Mucosa of descending colon (tissue), 3 donors: ENCODE data around the gene TGFBR3L. TPM values are rescaled to one million over a fixed set of nuclear protein-coding genes. Genes with fewer than 3 reads are reported as not detected.
"Not testable (repeated sequence)": the region's sequence is repeated elsewhere in the genome, so short reads cannot be mapped to it uniquely, and the experiment has no call there.

Experiments used
- ATAC-seq: fragments of 200-7000 bp; cut with Tn5 transposase; one replicate; pipeline ENCODE4 v1.9.1; 2020; ENCODE audit warnings: mild to moderate bottlenecking, moderate library complexity
- DNase-seq, 3 donors: peaks; one replicate each; pipeline ENCODE4 v3.0.0-alpha.2; 2020
- H3K36me3 ChIP-seq: fragments of 200-600 bp; one replicate; pipeline ENCODE4 v1.8.0; 2021; ENCODE audit warnings: low read depth, mild to moderate bottlenecking
- H3K4me1 ChIP-seq: fragments of 200-600 bp; one replicate; pipeline ENCODE4 v1.8.0; 2021; ENCODE audit warnings: low read depth, mild to moderate bottlenecking
- H3K4me3 ChIP-seq: fragments of 200-600 bp; one replicate; pipeline ENCODE4 v1.8.0; 2021; ENCODE audit warnings: mild to moderate bottlenecking
- H3K9me3 ChIP-seq: fragments of 200-600 bp; one replicate; pipeline ENCODE4 v1.8.0; 2021; ENCODE audit warnings: mild to moderate bottlenecking
- intact Hi-C, 2 donors: fragments of 100-400 bp; cut with DNase I in 1 of 2; cut with micrococcal nuclease in 1 of 2; formaldehyde crosslinking; loops; one replicate each; pipeline versions ENCODE4 v1.11.0 to v1.11.1; 2022; cut with DNase I, micrococcal nuclease
- total RNA-seq, 3 donors: library from RNA; stranded (reverse); fragmentation: NEBNext Ultra II Directional in 2 of 3; extraction: Animal tissue kit (Norgen Biotek cat#: 25700) in 2 of 3; gene quantifications; one replicate each; pipeline versions ENCODE4 v1.2.1 to v1.2.4, GENCODE V29; 2021 to 2023
- TF ChIP-seq, protein P1 (sequence below): fragments of 200-600 bp; IDR thresholded peaks from one replicate; pipeline ENCODE4 v1.8.0; 2022; ENCODE audit warnings: antibody characterized with exemption, mild to moderate bottlenecking
- donor health status: DM: no; HTN: no; CAD: no; lungs with moderate emphysema.
- donor health status: DM: no; HTN: no; CAD: no.
- donor health status: DM: no; HTN: yes; CAD: no.

Gene TGFBR3L
- total RNA-seq, 3 donors from 2014 or later, result 0.79 TPM; not detected in 2

DNA sequence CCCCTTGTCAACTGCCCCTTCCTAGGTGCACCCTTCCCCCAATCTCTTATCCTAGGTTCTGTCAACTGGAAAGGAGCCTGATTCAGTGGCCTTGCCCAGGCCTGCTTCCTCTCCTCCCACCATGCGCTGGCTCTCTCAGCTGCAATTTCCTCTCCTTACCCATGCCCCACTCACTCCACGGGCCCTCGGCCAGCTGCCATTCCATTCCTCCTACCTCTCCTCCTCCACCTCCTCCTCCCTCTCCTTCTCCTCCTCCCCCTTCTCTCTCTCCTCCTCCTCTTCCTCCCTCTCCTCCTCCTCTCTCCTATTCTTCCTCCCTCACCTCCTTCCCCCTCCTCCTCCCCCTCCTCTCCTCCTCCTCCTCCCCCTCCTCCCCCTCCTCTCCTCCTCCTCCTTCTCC lies 38.4 kb downstream of the TGFBR3L start:
- Histone ChIP-seq H3K36me3 (no peaks in the 10 kb centered on the region), H3K9me3 (no peaks in the 10 kb centered on the region), H3K4me3 (no peak overlapping the region), H3K4me1 (no peaks in the 10 kb centered on the region)
- DNase-seq (peak in 1 of 3 donors; percentile 11), ATAC-seq (no peak)
- TF ChIP-seq, protein P1, sequence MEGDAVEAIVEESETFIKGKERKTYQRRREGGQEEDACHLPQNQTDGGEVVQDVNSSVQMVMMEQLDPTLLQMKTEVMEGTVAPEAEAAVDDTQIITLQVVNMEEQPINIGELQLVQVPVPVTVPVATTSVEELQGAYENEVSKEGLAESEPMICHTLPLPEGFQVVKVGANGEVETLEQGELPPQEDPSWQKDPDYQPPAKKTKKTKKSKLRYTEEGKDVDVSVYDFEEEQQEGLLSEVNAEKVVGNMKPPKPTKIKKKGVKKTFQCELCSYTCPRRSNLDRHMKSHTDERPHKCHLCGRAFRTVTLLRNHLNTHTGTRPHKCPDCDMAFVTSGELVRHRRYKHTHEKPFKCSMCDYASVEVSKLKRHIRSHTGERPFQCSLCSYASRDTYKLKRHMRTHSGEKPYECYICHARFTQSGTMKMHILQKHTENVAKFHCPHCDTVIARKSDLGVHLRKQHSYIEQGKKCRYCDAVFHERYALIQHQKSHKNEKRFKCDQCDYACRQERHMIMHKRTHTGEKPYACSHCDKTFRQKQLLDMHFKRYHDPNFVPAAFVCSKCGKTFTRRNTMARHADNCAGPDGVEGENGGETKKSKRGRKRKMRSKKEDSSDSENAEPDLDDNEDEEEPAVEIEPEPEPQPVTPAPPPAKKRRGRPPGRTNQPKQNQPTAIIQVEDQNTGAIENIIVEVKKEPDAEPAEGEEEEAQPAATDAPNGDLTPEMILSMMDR, result no peak
- intact Hi-C loops, result no loop called here

DNA sequence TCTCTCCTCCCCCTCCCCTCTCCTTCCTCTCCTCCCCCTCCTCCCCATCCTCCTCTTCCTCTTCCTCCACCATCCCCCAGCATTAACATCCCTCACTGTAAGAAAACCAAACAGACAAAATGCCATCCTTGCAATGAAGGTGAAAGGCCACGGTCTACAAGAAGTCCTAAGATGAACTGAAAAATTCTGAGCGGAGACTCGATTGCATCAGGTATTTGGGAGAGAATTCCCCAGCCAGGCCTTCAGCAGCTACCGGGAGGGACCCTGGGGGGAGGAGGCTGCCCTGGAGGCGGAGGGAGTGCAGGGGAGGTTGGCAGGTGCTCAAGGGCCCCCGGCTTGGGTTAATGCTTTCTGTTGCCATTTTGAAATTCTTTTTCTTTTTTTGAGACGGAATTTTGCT lies 38.9 kb downstream of the TGFBR3L start:
- Histone ChIP-seq H3K4me3 (no peak overlapping the region), H3K4me1 (no peaks in the 10 kb centered on the region), H3K36me3 (no peaks in the 10 kb centered on the region), H3K9me3 (no peaks in the 10 kb centered on the region)
- peak in 1 of 3 donors; percentile 22 for DNase-seq
- TF ChIP-seq, protein P1, result no peak
- intact Hi-C loops, result no loop called here
- no peak for ATAC-seq

DNA sequence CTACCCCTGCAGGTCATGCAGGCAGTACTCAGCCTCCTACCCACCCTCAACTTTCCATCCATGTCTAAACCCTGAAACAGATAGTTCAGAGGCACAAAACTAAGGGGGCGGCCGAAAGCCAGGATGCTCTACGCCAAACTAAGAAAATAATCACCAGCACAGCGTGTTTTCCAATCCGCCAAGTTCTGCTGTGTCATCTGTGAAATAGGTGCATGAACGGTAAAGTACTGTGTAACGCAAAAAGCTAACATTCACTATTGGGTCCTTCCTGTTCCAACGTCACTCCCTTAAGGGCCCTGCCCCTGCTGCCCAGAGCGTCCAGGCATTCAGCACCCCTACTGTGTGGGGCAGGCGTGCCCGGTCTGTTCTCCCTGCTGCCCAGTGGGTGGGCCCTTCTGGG lies 41.1 kb downstream of the TGFBR3L start:
- Histone ChIP-seq H3K36me3 (no peaks in the 10 kb centered on the region), H3K9me3 (no peaks in the 10 kb centered on the region), H3K4me1 (no peaks in the 10 kb centered on the region), H3K4me3 (no peak overlapping the region)
- TF ChIP-seq, protein P1, result no peak
- DNase-seq (no peak), ATAC-seq (no peak)
- intact Hi-C loops, result no loop called here

DNA sequence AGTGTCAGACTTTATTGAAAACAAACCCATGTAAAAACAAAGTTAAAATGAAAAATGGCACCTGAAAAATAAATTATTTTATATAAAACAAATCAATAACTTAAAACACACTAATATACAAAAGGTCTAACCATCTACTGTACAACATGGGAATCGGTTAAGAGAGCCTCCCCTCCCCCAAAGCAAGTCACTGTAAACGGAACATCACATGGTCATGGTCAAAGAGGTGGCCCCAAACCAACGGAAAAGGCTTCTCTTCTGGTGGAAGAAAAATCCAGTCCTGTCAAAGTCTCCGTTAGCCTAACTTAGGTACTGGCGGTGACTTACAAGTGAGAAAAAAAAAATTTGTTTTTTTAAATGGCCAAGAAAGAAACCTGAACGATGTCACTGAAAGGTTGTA lies 44.6 kb downstream of the TGFBR3L start:
- TF ChIP-seq, protein P1, result no peak
- H3K9me3 ChIP-seq, result no peaks in the 10 kb centered on the region
- no peak overlapping the region for H3K4me3 ChIP-seq
- H3K36me3 ChIP-seq, result no peaks in the 10 kb centered on the region
- intact Hi-C loops, result no loop called here
- H3K4me1 ChIP-seq, result no peaks in the 10 kb centered on the region
- no peak for DNase-seq
- no peak for ATAC-seq

GRCh38 chr19:7961082-7961481 lies 46.5 kb downstream of the TGFBR3L start:
- DNase-seq, H3K4me3 ChIP-seq, ATAC-seq, H3K4me1 ChIP-seq, H3K36me3 ChIP-seq, intact Hi-C loops, H3K9me3 ChIP-seq: not testable (repeated sequence)

DNA sequence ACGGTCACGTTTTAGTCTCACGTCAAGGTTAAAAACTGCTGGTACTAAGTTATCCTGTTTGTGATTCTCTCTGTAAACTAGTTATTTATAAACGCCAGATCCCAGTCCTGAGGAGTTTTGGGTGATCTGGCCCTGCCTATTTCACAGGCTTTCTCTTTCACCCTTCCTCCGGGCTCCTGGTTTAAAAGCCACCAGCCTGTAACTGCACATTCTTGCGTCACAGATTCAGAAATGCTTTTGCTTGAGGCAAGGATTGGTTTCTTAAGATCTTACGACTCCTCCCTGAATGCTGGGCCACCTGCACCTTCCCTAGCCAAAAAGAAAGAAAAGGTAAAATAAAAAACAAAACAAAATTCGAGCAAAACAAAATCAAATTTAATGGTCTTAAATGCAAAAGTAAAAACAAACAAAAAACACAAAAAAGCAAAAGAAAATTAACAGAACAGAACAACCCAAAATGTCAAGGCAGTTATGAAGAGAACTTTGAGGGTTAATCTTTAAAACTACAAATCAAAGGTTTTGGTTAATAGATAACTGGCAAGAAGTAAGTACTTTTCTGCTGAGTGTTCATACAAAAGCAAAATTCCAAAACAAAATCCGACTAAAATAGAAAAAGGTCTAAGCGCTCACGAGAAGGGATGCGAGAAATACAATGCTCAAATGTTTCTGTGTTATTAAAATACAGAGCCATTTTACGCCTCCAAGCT lies 47.4 kb downstream of the TGFBR3L start:
- intact Hi-C loops, result no loop called here
- DNase-seq, result no peak
- no peak for ATAC-seq
- Histone ChIP-seq H3K4me1 (no peaks in the 10 kb centered on the region), H3K9me3 (no peaks in the 10 kb centered on the region), H3K36me3 (no peaks in the 10 kb centered on the region), H3K4me3 (no peak overlapping the region)
- TF ChIP-seq, protein P1, result no peak
